SKM-1 treated with dmso at 0.1 percent for 144 hours (cell line): ENCODE data around the gene STK32B.

Experiments used
- DNase-seq: peaks from one replicate; lab custom pipeline; 2025; ENCODE audit not compliant: unreplicated experiment; lab: John Stamatoyannopoulos, UW

Gene STK32B

GRCh38 chr4:5383191-5383980 is 332.1 kb downstream of the STK32B start:
- DNase-seq, result no peak

- no peak for DNase-seq
These were observed 334.5 kb downstream of the STK32B start for GRCh38 chr4:5385741-5386311.

DNA sequence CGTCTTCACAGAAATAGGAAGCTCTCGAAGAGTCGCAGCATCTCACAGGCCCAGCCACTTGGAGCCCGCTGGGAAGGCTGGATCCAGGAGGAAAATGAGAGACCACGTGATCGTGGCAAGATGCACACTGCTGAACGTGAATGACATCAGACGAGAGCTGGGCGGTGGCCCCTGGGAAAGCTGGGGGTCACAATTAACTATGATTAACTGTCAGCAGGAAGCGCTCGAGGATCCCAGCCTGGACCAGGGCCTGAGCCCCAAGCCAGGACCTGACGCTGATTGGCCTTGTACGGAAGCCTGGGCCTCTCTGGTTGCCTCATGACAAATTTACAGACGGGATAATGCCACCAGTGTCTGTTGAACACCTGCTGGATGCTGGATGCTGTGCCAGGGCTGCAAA is 335.6 kb downstream of the STK32B start:
- no peak for DNase-seq

- no peak for DNase-seq
These were observed 336.2 kb downstream of the STK32B start for GRCh38 chr4:5387457-5387856.

GRCh38 chr4:5389756-5390310 is 338.6 kb downstream of the STK32B start:
- no peak for DNase-seq

DNA sequence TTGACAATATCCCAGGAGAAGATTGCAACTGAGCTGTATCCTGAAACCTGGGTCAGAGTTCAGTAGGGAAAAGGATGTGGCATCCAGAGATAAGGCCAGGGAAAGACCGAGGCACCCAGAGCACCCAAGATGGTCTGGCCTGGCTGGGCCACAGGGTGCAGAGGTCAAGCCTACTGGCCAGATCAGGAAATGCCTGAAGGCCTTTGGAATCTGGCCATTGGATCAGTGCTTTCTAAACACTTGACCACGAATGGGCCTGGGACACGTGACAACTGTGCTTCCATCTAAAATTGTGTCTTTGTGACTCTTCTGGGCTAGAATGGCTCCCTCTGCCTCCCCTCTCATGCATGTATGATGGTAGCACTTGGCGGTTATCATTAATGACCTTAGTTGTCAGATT is 340.2 kb downstream of the STK32B start:
- DNase-seq, result no peak

DNA sequence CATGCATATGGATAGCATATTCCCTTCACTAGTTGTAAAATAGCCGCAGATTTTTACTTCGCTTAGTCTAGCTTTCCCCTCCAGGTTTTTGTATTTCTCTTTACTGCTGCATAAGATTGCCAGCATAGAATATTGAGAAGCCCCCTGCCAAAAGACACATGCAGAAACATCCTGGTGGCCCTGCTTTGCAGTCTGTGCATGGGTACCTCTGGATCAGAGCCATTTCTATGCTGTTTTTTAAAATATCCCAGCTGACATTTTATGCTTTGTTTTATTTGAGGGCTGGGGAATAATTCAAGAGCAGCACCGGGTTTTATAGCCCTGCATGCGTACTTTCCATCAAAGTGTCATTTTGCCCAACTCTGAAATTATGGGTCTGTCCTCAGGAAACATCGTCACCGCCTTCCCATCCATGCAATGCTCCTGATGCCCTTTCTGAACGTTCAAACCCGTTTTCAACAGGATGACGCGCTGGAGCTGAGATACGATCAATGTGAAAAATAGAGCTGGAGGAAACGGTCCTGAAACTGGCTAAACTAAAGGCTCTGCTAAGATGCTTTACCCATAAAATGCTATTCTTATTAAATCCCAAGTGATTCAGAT is 342.7 kb downstream of the STK32B start:
- no peak for DNase-seq

DNA sequence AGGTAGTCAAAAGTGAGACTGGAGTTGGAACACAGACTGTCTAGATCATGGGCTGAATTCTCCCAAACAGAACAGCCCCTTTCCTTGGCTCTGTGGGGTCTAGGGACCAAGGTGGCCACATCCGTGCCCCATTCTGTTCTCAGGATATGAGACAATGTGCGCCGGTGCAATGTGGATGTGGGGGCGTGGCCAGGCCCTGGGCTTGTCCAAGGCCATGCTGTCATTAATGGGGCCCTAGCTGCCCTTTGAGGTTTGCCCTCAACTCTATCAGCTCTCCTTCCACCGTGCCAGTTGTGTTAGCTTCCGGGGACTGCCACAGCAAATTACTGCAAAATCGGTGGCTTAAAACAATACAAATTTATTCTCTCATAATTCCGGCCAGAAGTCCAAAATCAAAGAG is 344.5 kb downstream of the STK32B start:
- DNase-seq, result no peak

DNA sequence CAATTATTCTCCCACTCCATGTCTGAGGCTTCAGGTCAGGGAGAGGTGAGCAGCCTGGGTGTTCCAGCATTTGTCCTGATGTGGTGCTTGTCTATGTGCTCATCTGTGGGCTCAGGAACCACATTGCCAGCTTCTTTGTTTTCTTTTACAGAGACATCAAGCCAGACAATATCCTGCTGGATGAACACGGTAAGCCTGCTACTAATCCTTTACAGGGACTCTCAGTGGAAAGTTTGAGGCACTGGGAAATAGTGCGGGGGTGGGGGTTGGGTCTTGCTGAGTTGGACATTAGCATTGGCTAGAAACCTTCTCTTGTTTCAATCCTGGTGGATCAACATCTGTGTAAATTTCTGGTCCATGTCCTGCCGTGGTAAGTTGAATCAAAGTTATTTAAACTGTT is 346.8 kb downstream of the STK32B start:
- no peak for DNase-seq

GRCh38 chr4:5399124-5399523 is 347.8 kb downstream of the STK32B start:
- no peak for DNase-seq

- DNase-seq, result peak; percentile 36
These were observed 348.6 kb downstream of the STK32B start for GRCh38 chr4:5399790-5400421.

- DNase-seq, result no peak
These were observed 352.6 kb downstream of the STK32B start for GRCh38 chr4:5403746-5404497.

GRCh38 chr4:5409237-5409636 is 358.0 kb downstream of the STK32B start:
- no peak for DNase-seq

GRCh38 chr4:5409972-5410618 is 358.8 kb downstream of the STK32B start:
- no peak for DNase-seq

DNA sequence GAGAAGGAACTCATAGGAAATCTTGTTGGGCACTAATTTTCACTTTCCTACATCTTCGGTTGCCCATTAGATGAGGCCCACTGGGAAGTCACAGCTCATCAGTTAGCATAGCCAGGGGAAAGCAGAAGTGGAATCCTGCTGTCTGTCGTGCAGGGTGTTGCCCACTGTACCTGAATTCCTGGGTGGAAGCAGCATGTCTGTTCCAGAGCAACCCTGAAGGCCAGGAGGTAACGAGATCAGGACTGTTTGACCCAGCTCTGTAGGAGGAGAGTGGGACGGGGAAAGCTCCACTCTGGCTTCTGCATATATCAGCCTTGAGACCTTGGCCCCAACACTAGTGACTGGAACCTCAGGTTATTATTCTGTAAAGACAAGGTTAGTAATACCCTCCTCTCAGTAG is 361.0 kb downstream of the STK32B start:
- DNase-seq, result no peak

- DNase-seq, result no peak
These were observed 361.5 kb downstream of the STK32B start for GRCh38 chr4:5412751-5413150.

DNA sequence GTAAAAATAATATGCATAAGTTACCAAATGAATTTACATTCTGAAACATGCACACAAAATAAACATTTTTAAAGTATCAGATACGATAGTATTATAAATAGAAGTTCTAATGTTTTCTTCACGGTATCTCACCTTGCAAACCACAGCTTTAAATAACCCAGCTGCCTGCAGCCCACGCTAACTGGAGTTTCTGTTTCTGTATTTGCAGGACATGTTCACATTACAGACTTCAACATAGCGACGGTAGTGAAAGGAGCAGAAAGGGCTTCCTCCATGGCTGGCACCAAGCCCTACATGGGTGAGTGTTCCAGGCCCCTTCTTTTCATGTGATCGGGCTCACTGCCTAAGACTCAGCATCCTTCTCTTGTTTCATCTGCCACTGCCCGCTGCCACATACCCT is 365.4 kb downstream of the STK32B start:
- DNase-seq, result no peak

GRCh38 chr4:5420266-5420665 is 369.0 kb downstream of the STK32B start:
- DNase-seq, result no peak

DNA sequence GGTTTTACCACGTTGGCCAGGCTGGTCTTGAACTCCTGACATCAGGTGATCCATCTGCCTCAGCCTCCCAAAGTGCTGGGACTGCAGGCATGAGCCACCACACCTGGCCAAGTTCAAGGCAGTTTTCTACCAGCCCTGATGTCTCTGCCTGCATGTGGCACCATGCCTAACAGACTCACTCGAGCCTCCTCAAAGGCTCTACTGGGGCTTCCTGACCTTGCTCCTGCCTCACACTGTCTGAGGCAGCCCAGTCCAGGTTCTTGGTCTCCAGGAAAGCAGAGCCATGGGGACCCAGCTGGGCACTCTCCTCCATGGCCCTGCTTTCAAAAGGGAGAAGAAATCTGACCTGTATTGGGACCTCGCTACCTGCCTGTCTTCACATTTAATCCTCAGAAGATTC is 370.1 kb downstream of the STK32B start:
- no peak for DNase-seq

DNA sequence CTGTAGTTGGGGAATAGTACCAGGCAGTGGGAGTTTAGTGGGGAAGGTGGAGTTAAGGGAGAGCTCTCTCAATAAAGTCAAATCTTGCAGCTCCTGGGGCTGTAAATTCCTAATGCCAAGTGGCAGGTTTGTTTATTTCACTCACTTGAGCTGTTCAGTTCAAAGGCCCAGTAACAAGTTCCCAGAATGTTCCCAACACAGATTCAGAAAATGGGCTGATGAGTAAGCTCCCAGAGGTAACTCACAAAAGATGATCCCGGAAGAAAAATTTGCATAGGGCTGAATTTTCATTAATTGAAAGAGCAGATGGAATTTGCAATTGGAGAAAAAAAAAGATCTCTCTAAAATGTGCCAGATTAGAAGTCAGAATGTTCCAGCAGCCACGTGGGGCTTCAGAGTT is 370.9 kb downstream of the STK32B start:
- no peak for DNase-seq

GRCh38 chr4:5423670-5424069 is 372.4 kb downstream of the STK32B start:
- DNase-seq, result no peak
